Astrocyte (in vitro differentiated cells and primary cell): ENCODE results near the gene FJX1. TPM values are rescaled to one million over a fixed set of nuclear protein-coding genes. Genes with fewer than 3 reads are reported as not detected.

ENCODE experiments used
- DNase-seq: peaks from one replicate; pipeline ENCODE4 v3.0.0-alpha.2; 2010; ENCODE audit warnings: low read depth
- FAIRE-seq: peaks from 2 replicates; lab custom pipeline; 2011; peaks lifted over from hg19 to GRCh38; lab: Jason Lieb, UNC
- H2AFZ ChIP-seq: 2 replicates; pipeline ENCODE4 v1.6.0; 2012; ENCODE audit warnings: low read depth, low read length, inconsistent platforms
- H3K27ac ChIP-seq: 2 replicates; pipeline ENCODE4 v1.5.1; 2011; ENCODE audit warnings: low read depth, low read length, inconsistent platforms
- H3K27me3 ChIP-seq: 2 replicates; pipeline ENCODE4 v1.6.0; 2011; ENCODE audit warnings: low read length, inconsistent platforms; ENCODE audit not compliant: insufficient read depth
- H3K36me3 ChIP-seq: 2 replicates; pipeline ENCODE4 v1.5.1; 2011; ENCODE audit warnings: low read length, inconsistent platforms; ENCODE audit not compliant: insufficient read depth
- H3K4me1 ChIP-seq: 2 replicates; pipeline ENCODE4 v1.5.1; 2011; ENCODE audit warnings: low read length, inconsistent platforms; ENCODE audit not compliant: insufficient read depth
- H3K4me2 ChIP-seq: 2 replicates; pipeline ENCODE4 v1.6.0; 2012; ENCODE audit warnings: low read length, inconsistent platforms
- H3K4me3 ChIP-seq: 2 replicates; pipeline ENCODE4 v1.5.1; 2011; ENCODE audit warnings: low read depth, mild to moderate bottlenecking, low read length, inconsistent platforms; ENCODE audit not compliant: insufficient read depth
- H3K79me2 ChIP-seq: 2 replicates; pipeline ENCODE4 v1.6.0; 2012; ENCODE audit warnings: mild to moderate bottlenecking, low read length, inconsistent platforms; ENCODE audit not compliant: insufficient read depth
- H3K9ac ChIP-seq: 2 replicates; pipeline ENCODE4 v1.6.0; 2012; ENCODE audit warnings: mild to moderate bottlenecking, low read length, inconsistent platforms
- H3K9me3 ChIP-seq: 2 replicates; pipeline ENCODE4 v1.5.1; 2012; ENCODE audit warnings: low read depth, mild to moderate bottlenecking, low read length, inconsistent platforms; ENCODE audit not compliant: insufficient read depth
- H4K20me1 ChIP-seq: 2 replicates; pipeline ENCODE4 v1.6.0; 2012; ENCODE audit warnings: low read length, inconsistent platforms; ENCODE audit not compliant: insufficient read depth
- H3K27ac Mint-ChIP-seq: one replicate; pipeline ENCODE4 v1.8.0; 2021; ENCODE audit warnings: mild to moderate bottlenecking, mixed read lengths; ENCODE audit not compliant: unreplicated experiment
- H3K27me3 Mint-ChIP-seq: one replicate; pipeline ENCODE4 v1.8.0; 2021; ENCODE audit warnings: low read depth, mixed read lengths; ENCODE audit not compliant: unreplicated experiment
- H3K36me3 Mint-ChIP-seq: one replicate; pipeline ENCODE4 v1.8.0; 2021; ENCODE audit warnings: low read depth, mixed read lengths; ENCODE audit not compliant: unreplicated experiment
- H3K4me1 Mint-ChIP-seq: one replicate; pipeline ENCODE4 v1.8.0; 2021; ENCODE audit warnings: low read depth, mixed read lengths; ENCODE audit not compliant: unreplicated experiment
- H3K4me3 Mint-ChIP-seq: one replicate; pipeline ENCODE4 v1.8.0; 2021; ENCODE audit warnings: mild to moderate bottlenecking, moderate library complexity, mixed read lengths; ENCODE audit not compliant: unreplicated experiment
- H3K9me3 Mint-ChIP-seq: one replicate; pipeline ENCODE4 v1.8.0; 2021; ENCODE audit warnings: mild to moderate bottlenecking, mixed read lengths; ENCODE audit not compliant: unreplicated experiment
- EZH2 ChIP-seq: IDR thresholded peaks from 2 replicates; pipeline ENCODE4 v1.6.1; 2012; ENCODE audit warnings: mild to moderate bottlenecking, low read length, inconsistent platforms; ENCODE audit not compliant: insufficient read depth
- total RNA-seq: library from RNA; stranded (reverse); gene quantifications from 2 replicates; pipeline ENCODE4 v1.2.1, GENCODE V29; 2021
- TF ChIP-seq, protein P1 (sequence below): IDR thresholded peaks from 2 replicates; pipeline ENCODE4 v1.5.1; 2011; ENCODE audit warnings: low read depth, mild to moderate bottlenecking, inconsistent platforms, low read length, moderate library complexity; ENCODE audit not compliant: insufficient read depth

FJX1 gene
- total RNA-seq, 1 donor from 2014 or later, result 47.9 TPM

DNA sequence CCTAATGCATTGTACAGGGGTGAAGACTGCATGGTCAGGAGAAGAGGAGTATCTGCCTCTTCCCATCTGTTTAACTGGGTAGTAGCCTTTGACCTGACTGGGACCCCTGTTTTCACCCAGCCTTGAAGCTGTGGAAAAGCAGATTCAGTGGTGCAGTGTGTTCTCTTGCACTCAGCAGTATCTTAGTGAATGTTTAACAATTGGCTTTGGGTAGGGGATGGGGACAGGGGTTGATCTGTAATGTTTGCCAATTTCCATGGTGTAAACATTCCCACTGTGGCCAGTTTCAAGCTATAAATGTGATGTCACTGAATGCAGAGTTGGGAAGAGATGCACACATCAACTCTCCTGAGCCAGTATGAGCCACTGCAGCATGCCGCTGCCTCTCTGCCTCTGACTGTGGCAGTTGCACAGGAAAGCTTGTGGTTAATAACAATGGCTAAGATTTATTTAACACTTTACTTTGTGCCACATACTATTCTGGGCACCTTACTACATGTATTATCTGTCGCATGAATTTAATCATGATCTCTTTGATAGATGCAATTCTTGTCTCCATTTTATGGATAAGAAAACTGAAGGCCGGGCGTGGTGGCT is 15.7 kb downstream of the FJX1 start:
- no peaks in the 10 kb centered on the region for H3K36me3 ChIP-seq
- H3K9me3 ChIP-seq, result no peaks in the 10 kb centered on the region
- no peak overlapping the region for H3K27ac ChIP-seq
- peaks cover 13% of the 10 kb centered on the region for H3K4me1 ChIP-seq
- no peak overlapping the region for H3K4me3 Mint-ChIP-seq
- H3K9me3 Mint-ChIP-seq, result no peaks in the 10 kb centered on the region
- H3K4me3 ChIP-seq, result no peak overlapping the region
- no peaks in the 10 kb centered on the region for H3K27me3 Mint-ChIP-seq
- no peak for FAIRE-seq
- no peak overlapping the region for H3K27ac Mint-ChIP-seq
- H3K4me1 Mint-ChIP-seq, result peaks cover 25% of the 10 kb centered on the region
- no peaks in the 10 kb centered on the region for H3K27me3 ChIP-seq
- H2AFZ ChIP-seq, result no peak overlapping the region
- H3K4me2 ChIP-seq, result no peak overlapping the region
- H3K36me3 Mint-ChIP-seq, result no peaks in the 10 kb centered on the region
- H3K9ac ChIP-seq, result no peak overlapping the region
- no peak for TF ChIP-seq EZH2
- TF ChIP-seq, protein P1, sequence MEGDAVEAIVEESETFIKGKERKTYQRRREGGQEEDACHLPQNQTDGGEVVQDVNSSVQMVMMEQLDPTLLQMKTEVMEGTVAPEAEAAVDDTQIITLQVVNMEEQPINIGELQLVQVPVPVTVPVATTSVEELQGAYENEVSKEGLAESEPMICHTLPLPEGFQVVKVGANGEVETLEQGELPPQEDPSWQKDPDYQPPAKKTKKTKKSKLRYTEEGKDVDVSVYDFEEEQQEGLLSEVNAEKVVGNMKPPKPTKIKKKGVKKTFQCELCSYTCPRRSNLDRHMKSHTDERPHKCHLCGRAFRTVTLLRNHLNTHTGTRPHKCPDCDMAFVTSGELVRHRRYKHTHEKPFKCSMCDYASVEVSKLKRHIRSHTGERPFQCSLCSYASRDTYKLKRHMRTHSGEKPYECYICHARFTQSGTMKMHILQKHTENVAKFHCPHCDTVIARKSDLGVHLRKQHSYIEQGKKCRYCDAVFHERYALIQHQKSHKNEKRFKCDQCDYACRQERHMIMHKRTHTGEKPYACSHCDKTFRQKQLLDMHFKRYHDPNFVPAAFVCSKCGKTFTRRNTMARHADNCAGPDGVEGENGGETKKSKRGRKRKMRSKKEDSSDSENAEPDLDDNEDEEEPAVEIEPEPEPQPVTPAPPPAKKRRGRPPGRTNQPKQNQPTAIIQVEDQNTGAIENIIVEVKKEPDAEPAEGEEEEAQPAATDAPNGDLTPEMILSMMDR, result no peak
- no peaks in the 10 kb centered on the region for H4K20me1 ChIP-seq
- H3K79me2 ChIP-seq, result no peaks in the 10 kb centered on the region
- no peak for DNase-seq

DNA sequence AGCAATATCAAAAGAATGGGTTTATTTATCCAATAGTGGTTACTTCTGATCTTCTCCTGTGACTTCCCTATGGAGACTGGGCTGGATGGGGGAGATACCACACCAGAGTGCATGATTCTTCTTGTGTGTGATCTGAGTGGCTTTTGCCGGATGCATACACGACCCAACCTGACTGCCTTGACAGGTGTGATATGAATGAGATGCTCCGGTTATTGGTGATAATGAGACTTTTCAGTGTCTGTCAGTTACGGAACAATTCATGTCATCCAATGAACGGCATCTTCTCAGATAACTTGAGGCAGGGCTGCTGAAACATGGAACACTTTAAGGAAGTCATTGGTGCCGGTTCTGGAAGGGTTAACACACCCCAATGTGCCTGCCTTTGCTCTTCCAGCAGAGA is 17.7 kb downstream of the FJX1 start:
- H3K36me3 ChIP-seq, result no peaks in the 10 kb centered on the region
- Mint-ChIP-seq H3K4me1 (peaks cover 6% of the 10 kb centered on the region), H3K9me3 (no peaks in the 10 kb centered on the region), H3K27me3 (no peaks in the 10 kb centered on the region), H3K36me3 (no peaks in the 10 kb centered on the region), H3K27ac (no peak overlapping the region), H3K4me3 (no peak overlapping the region)
- no peak for TF ChIP-seq EZH2
- TF ChIP-seq, protein P1, result no peak
- H3K27ac ChIP-seq, result no peak overlapping the region
- no peaks in the 10 kb centered on the region for H3K4me1 ChIP-seq
- H3K4me3 ChIP-seq, result no peak overlapping the region
- H3K9ac ChIP-seq, result no peak overlapping the region
- DNase-seq, result no peak
- no peaks in the 10 kb centered on the region for H3K9me3 ChIP-seq
- no peak overlapping the region for H3K4me2 ChIP-seq
- H4K20me1 ChIP-seq, result no peaks in the 10 kb centered on the region
- H3K79me2 ChIP-seq, result no peaks in the 10 kb centered on the region
- H3K27me3 ChIP-seq, result no peaks in the 10 kb centered on the region
- FAIRE-seq, result no peak
- no peak overlapping the region for H2AFZ ChIP-seq

DNA sequence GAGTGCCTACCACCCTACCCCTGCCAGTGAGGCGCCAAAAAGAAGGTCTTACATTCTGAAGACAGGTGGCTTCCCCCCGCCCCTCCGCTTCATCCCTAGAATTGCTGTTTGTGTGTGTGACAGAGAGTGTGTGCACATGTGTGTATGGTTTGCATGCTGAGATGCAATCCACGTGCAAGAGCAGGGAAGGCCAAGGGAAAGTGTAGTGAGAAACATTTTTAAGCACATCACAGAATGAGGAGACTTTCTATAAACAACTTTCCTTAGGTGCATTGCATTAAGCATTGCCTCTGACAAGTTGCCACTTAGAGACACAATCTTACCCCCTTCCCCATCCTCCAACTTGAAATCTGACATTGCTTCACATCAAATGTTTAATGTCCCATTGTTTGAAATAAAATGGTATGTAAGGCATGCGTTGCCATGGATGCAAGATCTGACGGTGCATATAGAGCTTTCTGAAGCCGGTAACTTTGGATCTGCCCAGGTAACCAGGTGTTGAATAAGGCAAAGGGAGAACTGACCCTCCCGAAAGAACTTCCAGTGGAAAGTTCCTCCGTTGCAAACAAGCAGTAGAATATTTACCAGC is 21.4 kb downstream of the FJX1 start:
- H3K4me3 Mint-ChIP-seq, result no peak overlapping the region
- TF ChIP-seq, protein P1, result no peak
- TF ChIP-seq EZH2, result no peak
- no peak overlapping the region for H3K27ac Mint-ChIP-seq
- H3K27me3 Mint-ChIP-seq, result no peaks in the 10 kb centered on the region
- no peaks in the 10 kb centered on the region for H3K9me3 ChIP-seq
- no peak overlapping the region for H3K4me2 ChIP-seq
- H3K9ac ChIP-seq, result no peak overlapping the region
- H4K20me1 ChIP-seq, result no peaks in the 10 kb centered on the region
- H3K79me2 ChIP-seq, result no peaks in the 10 kb centered on the region
- no peak overlapping the region for H3K27ac ChIP-seq
- H3K4me1 ChIP-seq, result no peaks in the 10 kb centered on the region
- H3K4me3 ChIP-seq, result no peak overlapping the region
- H3K9me3 Mint-ChIP-seq, result no peaks in the 10 kb centered on the region
- H3K36me3 Mint-ChIP-seq, result no peaks in the 10 kb centered on the region
- DNase-seq (no peak), FAIRE-seq (no peak)
- H3K4me1 Mint-ChIP-seq, result peaks cover 7% of the 10 kb centered on the region
- no peaks in the 10 kb centered on the region for H3K27me3 ChIP-seq
- H2AFZ ChIP-seq, result no peak overlapping the region
- no peaks in the 10 kb centered on the region for H3K36me3 ChIP-seq
